NCI-H345 treated with DMSO at 0.1 percent for 48 hours (cell line): ENCODE results near the gene TENT4A.

Experiments
- DNase-seq: peaks from one replicate; lab custom pipeline; 2025; ENCODE audit not compliant: unreplicated experiment; lab: John Stamatoyannopoulos, UW

Gene TENT4A

DNA sequence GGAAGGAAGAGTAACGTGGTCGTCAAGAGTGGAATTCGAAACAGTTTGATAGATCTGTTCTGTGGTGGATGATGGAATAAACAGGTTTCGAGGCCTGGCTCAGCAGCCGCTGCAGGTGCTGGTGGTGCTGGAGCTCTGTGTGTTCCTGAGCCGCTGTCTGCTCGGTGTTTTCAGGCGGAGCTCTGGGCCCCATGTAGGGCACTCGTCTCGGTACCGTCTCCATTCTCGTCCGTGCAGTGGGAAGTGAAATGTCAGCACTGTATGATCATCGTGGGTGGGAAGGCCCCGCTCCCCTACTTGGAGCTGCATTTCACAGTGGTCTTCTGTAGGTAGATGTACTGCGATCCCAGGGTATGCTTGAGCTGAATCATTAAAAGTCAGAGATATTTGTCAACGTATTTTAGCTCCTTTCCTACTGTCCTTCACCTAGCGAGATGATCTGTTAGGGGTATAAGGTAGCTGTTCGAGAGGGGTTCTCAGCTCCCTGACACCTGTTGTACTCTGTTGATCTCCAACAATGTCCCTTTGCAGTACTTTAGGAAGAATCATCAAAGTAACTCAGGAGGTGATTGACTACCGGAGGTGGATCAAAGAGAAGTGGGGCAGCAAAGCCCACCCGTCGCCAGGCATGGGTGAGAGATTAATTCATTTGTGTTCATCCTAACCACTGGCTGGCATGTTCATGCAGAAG lies 35.9 kb downstream of the TENT4A start:
- DNase-seq = no peak

DNA sequence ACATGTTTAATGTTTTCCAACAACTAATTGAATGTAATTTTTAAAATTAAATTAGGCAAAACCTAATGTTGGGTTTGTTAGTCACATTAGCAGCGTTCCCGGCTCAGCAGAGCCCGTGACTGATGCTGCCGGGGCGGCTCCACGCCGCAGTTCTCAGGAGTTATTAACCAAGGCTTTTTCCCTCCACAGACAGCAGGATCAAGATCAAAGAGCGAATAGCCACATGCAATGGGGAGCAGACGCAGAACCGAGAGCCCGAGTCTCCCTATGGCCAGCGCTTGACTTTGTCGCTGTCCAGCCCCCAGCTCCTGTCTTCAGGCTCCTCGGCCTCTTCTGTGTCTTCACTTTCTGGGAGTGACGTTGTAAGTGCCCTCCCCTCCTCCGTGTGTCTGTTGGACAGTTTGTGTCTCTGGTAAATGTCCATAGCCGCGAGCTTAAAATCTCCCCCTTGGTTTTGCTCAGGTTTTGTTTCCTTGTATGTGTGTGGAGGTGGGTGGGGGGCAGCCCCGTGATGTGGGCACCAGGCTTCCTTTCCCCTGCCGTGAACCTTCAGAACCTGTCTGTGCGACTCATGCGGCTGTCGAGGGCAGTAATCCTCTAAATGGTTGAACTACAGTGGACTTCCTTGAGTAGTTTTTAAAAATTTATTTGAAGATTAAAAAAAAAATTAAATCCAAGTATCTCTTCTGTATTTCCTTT lies 37.1 kb downstream of the TENT4A start:
- DNase-seq = no peak

DNA sequence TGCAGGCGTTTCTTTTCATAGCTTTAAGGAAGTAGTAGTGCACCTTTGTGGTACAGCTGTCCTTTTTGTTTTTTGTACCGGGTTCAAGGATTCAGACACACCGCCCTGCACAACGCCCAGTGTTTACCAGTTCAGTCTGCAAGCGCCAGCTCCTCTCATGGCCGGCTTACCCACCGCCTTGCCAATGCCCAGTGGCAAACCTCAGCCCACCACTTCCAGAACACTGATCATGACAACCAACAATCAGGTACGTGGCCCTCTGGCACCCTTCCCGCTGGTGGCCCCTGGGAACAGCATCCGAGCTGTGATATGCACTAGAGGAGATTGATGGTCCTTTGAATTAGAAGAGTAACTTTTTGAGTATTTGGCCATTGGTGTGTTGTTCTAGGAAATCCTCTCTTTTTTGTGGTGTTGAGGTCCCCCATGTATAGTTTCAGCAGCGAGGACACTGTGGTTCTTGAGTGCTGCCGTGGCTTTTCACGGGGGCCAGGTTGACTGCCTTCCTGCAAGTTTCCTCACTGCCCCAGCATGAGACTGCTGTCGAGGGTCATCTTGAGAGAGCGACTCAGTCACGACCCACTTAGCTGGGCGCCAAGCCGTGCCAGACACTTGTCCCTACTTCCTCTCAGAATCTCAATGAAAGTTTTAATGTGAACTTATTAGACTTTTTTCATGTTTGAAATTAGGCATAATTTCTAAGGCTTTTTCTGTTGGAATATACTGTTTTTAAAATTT lies 37.9 kb downstream of the TENT4A start:
- no peak for DNase-seq

GRCh38 chr5:6752236-6752635 lies 39.0 kb downstream of the TENT4A start:
- no peak for DNase-seq

GRCh38 chr5:6752782-6753181 lies 39.5 kb downstream of the TENT4A start:
- DNase-seq = no peak

DNA sequence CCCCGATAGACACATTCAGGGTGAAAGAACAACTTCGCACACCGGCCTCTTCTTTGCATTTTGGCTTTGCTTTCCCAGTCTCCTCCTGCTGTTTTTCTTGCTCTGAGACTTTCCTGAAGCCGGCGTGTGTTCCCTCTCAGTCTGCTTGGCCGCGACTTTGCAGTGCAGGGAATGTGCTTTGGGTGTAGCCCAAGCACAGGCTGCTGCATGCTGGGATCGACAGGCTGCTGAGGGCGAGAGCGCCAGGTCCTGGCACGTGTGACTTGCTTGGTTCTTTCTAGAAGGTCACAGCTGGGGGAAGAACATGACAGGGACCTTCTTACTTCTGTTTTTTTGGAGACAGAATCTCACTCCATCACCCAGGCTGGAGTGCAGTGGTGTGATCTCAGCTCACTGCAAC lies 40.6 kb downstream of the TENT4A start:
- no peak for DNase-seq

GRCh38 chr5:6754766-6755165 lies 41.5 kb downstream of the TENT4A start:
- DNase-seq = no peak

GRCh38 chr5:6755519-6755918 lies 42.3 kb downstream of the TENT4A start:
- DNase-seq = no peak

- no peak for DNase-seq
Observed at GRCh38 chr5:6755941-6756340, 42.7 kb downstream of the TENT4A start.

GRCh38 chr5:6757414-6757969 lies 44.3 kb downstream of the TENT4A start:
- no peak for DNase-seq

GRCh38 chr5:6758236-6758635 lies 45.0 kb downstream of the TENT4A start:
- DNase-seq = no peak

DNA sequence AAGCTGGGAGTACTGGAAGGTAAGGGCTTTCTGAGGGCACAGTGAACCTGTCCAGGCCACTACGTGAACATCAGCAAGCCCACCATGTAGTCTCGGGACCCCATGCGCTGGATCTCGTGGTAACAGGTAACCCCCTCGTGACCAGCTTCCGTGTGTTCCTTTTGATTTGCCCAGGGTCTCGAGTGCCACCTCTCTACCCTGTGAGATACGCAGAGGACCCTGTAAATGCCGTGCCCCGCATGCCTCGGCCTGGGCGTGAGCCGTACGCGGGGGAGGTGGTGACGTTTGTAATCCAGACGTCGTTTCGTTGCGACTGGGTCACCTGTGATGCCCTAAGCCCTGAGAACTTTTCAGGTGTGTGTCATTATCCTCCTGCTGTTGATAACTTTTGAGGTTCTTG lies 45.5 kb downstream of the TENT4A start:
- DNase-seq = no peak

- no peak for DNase-seq
Observed at GRCh38 chr5:6759401-6759800, 46.2 kb downstream of the TENT4A start.

DNA sequence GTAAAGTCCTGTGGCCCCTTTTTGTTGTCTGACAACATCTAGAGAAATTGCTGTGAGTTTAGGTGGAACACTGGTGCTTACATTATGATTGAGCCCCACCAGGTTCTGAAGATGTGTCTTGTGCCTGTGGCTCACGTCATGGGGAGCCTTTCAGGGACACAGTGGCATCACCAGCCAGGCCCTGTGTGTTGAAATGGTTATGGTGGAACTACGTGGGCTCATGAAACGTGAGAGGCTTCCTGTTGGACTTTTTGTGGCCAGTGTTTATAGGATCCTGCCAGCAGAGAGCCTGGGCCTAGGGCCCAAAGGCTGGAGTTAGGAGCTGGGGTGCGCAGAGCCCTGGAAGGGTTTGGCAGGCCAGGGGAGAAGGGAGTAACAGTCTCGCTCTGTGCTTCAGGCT lies 46.8 kb downstream of the TENT4A start:
- DNase-seq = no peak

DNA sequence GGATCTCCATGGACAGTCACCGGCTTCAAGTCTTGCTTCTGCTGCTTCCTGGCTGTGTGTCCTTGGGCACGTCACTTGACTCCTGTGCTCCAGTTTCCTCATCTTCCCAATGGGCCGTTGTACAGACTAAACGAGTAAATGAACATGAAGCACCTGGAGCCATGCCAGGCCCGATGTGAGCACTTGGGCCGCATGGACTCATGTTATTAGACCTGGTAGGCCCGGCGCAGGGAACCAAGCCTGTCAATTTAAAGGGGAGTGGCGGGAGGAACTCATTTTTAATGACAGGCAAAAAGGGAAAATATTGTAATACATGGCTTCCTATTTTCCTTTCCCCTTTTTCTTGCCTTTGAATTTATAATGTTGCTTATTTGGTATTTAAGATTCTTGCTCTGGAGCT lies 47.5 kb downstream of the TENT4A start:
- no peak for DNase-seq

- DNase-seq = no peak
Observed at GRCh38 chr5:6761333-6761732, 48.1 kb downstream of the TENT4A start.

GRCh38 chr5:6762116-6762515 lies 48.9 kb downstream of the TENT4A start:
- no peak for DNase-seq

DNA sequence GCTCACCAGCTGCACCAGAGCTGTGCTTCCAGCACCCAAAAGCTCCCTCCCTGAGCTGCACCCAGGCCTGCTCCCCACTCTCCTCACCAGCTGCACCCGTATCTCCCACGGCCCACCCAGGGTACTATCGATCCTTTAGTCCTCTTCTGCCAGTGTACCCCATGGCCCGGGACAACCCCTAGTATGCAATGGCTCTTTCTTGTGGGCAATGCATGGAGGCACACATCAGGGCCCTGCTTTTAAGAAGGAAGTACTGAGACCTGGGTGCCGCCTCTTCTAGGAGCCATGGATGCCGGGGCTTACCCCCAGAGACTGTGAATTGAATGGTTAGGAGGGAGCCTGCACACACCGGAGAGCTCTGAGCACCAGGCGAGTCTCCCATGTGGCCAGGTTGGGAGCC lies 49.5 kb downstream of the TENT4A start:
- DNase-seq = no peak

DNA sequence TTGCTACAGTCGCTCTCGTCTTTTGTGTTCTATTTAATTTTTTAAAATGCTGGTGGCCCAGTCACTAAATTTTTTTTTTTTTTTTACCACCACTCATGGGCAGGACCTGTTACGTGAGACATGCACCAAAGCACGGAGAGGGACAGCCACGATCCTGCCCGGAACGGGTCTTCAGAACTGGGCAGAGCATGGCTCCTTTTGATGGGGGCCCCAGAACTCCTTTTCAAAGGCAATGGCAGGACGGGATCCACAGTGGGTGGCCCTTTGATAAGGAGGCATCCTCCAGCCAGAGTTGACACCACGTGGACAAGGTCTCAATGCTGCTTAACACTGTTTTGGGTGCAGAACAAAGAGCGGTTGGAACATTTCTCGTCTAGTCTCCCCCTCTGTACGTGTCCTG lies 50.0 kb downstream of the TENT4A start:
- no peak for DNase-seq

GRCh38 chr5:6765612-6766525 lies 52.6 kb downstream of the TENT4A start:
- peak; percentile 62 for DNase-seq

GRCh38 chr5:6766604-6767093 lies 53.4 kb downstream of the TENT4A start:
- DNase-seq = peak; percentile 84
